Parathyroid adenoma (tissue), 2 donors: ENCODE measurements around the gene KIF26A.

Experiments
- H2AFZ ChIP-seq: fragments of 300-600 bp; sonication (generic); one replicate; pipeline ENCODE4 v1.7.0; 2017; ENCODE audit warnings: antibody characterized with exemption, mild to moderate bottlenecking
- H3K27ac ChIP-seq: fragments of 300-600 bp; sonication (generic); one replicate; pipeline ENCODE4 v1.7.0; 2017
- H3K27me3 ChIP-seq: fragments of 300-600 bp; sonication (generic); one replicate; pipeline ENCODE4 v1.7.0; 2017; ENCODE audit warnings: low read length; ENCODE audit not compliant: control insufficient read depth, insufficient read depth
- H3K36me3 ChIP-seq: fragments of 300-600 bp; sonication (generic); one replicate; pipeline ENCODE4 v1.7.0; 2017; ENCODE audit warnings: low read length; ENCODE audit not compliant: control insufficient read depth, insufficient read depth
- H3K4me1 ChIP-seq: fragments of 300-600 bp; sonication (generic); one replicate; pipeline ENCODE4 v1.7.0; 2017; ENCODE audit warnings: control low read depth
- H3K4me2 ChIP-seq: fragments of 300-600 bp; sonication (generic); one replicate; pipeline ENCODE4 v1.7.0; 2017; ENCODE audit warnings: low read length
- H3K4me3 ChIP-seq: fragments of 300-600 bp; sonication (generic); one replicate; pipeline ENCODE4 v1.7.0; 2017; ENCODE audit warnings: low read depth, low read length
- H3K79me2 ChIP-seq: fragments of 300-600 bp; sonication (generic); one replicate; pipeline ENCODE4 v1.7.0; 2017; ENCODE audit warnings: control low read depth
- H3K9ac ChIP-seq: fragments of 300-600 bp; sonication (generic); one replicate; pipeline ENCODE4 v1.7.0; 2017; ENCODE audit warnings: mild to moderate bottlenecking
- H3K9me3 ChIP-seq: fragments of 300-600 bp; sonication (generic); one replicate; pipeline ENCODE4 v1.7.0; 2017; ENCODE audit warnings: low read length; ENCODE audit not compliant: control insufficient read depth
- TF ChIP-seq, protein P1 (sequence below): fragments of 300-600 bp; sonication (generic); IDR thresholded peaks from one replicate; pipeline ENCODE4 v1.7.0; 2017; ENCODE audit warnings: antibody characterized with exemption, mild to moderate bottlenecking
- donor health status: primary hyperparathyroidism.

Gene KIF26A

DNA sequence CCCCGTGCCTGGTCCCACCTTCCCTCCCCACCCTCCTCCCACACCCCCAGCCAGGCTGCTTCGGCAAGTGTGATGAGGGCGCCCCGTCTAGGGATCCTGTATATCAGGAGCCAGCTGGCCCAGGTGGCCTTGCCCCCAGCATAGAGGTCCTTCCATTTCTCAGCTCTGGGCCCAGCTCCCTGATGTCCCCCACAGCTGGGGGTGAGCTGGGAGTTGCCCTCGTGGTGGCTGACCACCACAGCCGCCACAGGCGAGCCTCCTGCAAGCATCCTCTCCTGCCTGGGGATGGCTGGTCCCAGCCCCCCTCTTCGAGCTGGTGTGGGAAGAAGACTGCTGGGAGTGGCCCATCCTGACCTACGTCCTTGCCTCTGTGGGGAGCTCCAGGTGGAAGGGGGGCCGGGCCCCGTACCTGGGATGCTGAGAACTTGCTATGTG is 45.4 kb upstream of the KIF26A start:
- H3K9me3 ChIP-seq = no peaks in the 10 kb centered on the region
- peaks cover 3% of the 10 kb centered on the region for H3K4me1 ChIP-seq
- H3K4me3 ChIP-seq = no peak overlapping the region
- no peak overlapping the region for H3K27ac ChIP-seq
- TF ChIP-seq, protein P1, sequence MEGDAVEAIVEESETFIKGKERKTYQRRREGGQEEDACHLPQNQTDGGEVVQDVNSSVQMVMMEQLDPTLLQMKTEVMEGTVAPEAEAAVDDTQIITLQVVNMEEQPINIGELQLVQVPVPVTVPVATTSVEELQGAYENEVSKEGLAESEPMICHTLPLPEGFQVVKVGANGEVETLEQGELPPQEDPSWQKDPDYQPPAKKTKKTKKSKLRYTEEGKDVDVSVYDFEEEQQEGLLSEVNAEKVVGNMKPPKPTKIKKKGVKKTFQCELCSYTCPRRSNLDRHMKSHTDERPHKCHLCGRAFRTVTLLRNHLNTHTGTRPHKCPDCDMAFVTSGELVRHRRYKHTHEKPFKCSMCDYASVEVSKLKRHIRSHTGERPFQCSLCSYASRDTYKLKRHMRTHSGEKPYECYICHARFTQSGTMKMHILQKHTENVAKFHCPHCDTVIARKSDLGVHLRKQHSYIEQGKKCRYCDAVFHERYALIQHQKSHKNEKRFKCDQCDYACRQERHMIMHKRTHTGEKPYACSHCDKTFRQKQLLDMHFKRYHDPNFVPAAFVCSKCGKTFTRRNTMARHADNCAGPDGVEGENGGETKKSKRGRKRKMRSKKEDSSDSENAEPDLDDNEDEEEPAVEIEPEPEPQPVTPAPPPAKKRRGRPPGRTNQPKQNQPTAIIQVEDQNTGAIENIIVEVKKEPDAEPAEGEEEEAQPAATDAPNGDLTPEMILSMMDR = no peak
- no peak overlapping the region for H3K9ac ChIP-seq
- no peaks in the 10 kb centered on the region for H3K79me2 ChIP-seq
- H3K4me2 ChIP-seq = no peak overlapping the region
- no peaks in the 10 kb centered on the region for H3K36me3 ChIP-seq
- no peaks in the 10 kb centered on the region for H3K27me3 ChIP-seq
- no peak overlapping the region for H2AFZ ChIP-seq

DNA sequence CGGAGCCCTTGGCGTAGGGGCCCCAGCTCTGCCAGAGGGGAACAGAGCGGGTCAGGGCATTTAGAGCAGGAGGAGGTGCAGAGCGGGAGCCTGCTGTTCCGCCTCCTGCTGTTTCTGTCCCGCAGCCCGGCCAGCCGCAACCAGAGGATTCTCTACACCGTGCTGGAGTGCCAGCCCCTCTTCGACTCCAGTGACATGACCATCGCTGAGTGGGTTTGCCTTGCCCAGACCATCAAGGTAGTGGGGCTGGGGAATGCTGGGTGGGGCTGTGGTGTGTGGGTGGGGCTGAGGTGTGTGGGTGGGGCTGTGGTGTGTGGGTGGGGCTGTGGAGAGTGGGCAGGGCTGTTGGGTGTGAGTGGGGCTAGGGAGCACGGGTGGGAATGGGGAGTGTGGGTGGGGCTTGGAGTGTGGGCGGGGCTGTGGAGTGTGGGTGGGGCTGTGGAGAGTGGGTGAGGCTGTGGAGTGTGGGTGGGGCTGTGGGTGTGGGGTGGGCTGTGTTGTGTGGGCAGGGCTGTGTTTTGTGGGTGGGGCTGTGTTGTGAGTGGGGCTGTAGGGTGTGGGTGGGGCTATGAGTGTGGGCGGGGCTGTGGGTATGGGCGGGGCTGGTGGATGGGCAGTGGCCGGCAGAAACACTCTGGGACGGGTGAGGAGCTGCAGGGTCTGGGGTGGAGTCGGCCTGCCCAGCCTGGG is 44.9 kb upstream of the KIF26A start:
- H3K4me2 ChIP-seq = no peak overlapping the region
- no peaks in the 10 kb centered on the region for H3K36me3 ChIP-seq
- H3K27ac ChIP-seq = no peak overlapping the region
- H3K4me1 ChIP-seq = peaks cover 3% of the 10 kb centered on the region
- TF ChIP-seq, protein P1 = no peak
- H3K9ac ChIP-seq = no peak overlapping the region
- no peak overlapping the region for H2AFZ ChIP-seq
- H3K4me3 ChIP-seq = no peak overlapping the region
- no peaks in the 10 kb centered on the region for H3K9me3 ChIP-seq
- H3K27me3 ChIP-seq = no peaks in the 10 kb centered on the region
- H3K79me2 ChIP-seq = no peaks in the 10 kb centered on the region

DNA sequence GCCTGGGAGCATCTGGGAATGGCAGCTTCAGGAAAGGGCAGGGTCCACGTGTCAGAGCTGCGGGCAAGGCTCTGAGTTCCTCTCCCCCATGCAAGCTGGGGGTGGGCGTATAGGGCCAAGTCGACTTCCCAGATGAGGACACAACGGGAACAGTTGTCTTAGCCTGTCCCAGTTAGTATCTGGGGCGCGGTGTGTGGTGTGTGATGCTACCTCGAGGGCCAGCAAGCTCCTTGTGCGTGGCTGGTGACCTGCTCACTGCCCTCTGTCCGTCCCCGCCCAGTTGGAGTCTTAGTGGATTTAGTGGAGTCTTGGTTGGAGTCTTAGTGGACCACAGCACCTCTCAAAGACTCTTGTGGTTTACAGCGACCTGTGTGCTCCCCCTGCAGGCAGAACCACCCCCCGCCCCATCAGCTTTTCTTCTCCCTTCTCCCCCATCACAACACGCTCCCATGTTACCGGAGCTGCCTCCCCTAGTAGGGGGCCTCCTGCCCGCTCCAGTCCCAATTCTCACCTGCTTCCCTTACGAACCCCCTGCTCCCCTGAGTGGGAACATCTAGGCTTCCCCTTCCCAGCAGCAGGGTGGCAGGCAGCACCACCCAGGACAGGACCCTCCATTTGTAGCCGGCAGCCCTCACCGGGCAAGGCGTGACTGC is 44.2 kb upstream of the KIF26A start:
- no peaks in the 10 kb centered on the region for H3K27me3 ChIP-seq
- no peak overlapping the region for H3K9ac ChIP-seq
- no peak overlapping the region for H3K4me3 ChIP-seq
- no peaks in the 10 kb centered on the region for H3K79me2 ChIP-seq
- TF ChIP-seq, protein P1 = no peak
- no peak overlapping the region for H3K4me2 ChIP-seq
- H3K4me1 ChIP-seq = peaks cover 3% of the 10 kb centered on the region
- H2AFZ ChIP-seq = peak overlapping the region; percentile 42
- H3K27ac ChIP-seq = no peak overlapping the region
- H3K36me3 ChIP-seq = no peaks in the 10 kb centered on the region
- no peaks in the 10 kb centered on the region for H3K9me3 ChIP-seq

DNA sequence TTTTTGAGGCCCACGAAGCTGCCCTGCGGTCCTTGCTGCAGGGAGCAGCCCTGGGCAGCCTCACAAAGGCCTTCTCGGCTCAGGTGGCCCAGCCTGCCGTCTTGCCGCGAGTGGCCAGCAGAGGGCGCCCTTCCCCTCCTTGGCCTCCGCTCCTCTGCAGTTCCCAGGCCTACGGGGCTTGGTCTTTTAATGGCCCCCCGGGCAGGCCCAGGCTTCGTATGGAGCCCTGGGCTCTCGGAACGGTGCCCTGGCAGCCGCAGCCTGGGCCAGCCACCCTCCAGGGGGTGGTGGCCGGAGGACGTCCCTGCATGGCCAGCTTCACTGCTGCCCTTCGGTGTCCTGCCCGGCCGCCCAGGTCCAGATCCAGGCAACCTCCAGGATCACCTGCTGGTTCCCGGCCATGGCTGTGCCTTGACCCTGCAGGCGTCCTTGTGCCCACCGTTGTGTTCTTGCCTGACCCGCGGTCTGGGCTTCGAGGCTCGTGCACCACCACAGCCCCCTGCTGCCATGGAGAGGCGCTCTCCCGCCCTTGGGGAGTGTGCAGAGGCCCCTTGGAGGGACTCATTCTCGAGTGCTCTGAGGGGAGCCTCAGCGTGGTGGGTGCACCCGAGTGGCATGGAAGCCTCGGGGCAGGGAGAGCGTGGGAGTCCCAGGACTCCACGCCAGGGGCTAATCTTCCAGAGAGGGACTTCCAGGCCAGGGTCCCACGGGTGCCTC is 43.5 kb upstream of the KIF26A start:
- H3K79me2 ChIP-seq = no peaks in the 10 kb centered on the region
- TF ChIP-seq, protein P1 = peak; percentile 91
- H3K27ac ChIP-seq = no peak overlapping the region
- H3K4me1 ChIP-seq = peaks cover 3% of the 10 kb centered on the region
- H3K27me3 ChIP-seq = no peaks in the 10 kb centered on the region
- H3K4me3 ChIP-seq = no peak overlapping the region
- H3K36me3 ChIP-seq = no peaks in the 10 kb centered on the region
- peak overlapping the region; percentile 42 for H2AFZ ChIP-seq
- H3K4me2 ChIP-seq = no peak overlapping the region
- no peaks in the 10 kb centered on the region for H3K9me3 ChIP-seq
- H3K9ac ChIP-seq = no peak overlapping the region
